Cardiac fibroblast (primary cell): ENCODE data around the gene PLSCR4.

ENCODE experiments used
- DNase-seq, 2 donors: peaks; one replicate each; pipeline versions ENCODE4 v3.0.0 to v3.0.0-alpha.2; 2010; ENCODE audit warnings: low read depth in 2 of 2
- H3K4me3 ChIP-seq, 2 donors: replicated peaks in 1 of 2; 1 replicate in 1 of 2; 2 replicates in 1 of 2; pipeline ENCODE4 v1.5.1; 2011; ENCODE audit warnings: low read depth in 2 of 2, low read length in 2 of 2, mild to moderate bottlenecking in 2 of 2, moderate library complexity in 1 of 2
- CTCF ChIP-seq: IDR thresholded peaks from one replicate; pipeline ENCODE4 v1.5.1; 2011; ENCODE audit warnings: low read depth, mild to moderate bottlenecking, low read length, inconsistent platforms

Gene PLSCR4

GRCh38 chr3:146156666-146157314 lies 94.1 kb downstream of the PLSCR4 start:
- TF ChIP-seq CTCF, result no peak
- peak overlapping the region in 1 of 2 donors; percentile 67 for H3K4me3 ChIP-seq
- DNase-seq, result no peak

- peak in 1 of 2 donors; percentile 45 for DNase-seq
- no peak for TF ChIP-seq CTCF
- peak overlapping the region in 1 of 2 donors; percentile 67 for H3K4me3 ChIP-seq
Observed at GRCh38 chr3:146156095-146156494, 94.8 kb downstream of the PLSCR4 start.

GRCh38 chr3:146154995-146155394 lies 95.9 kb downstream of the PLSCR4 start:
- no peak for TF ChIP-seq CTCF
- no peak for DNase-seq
- H3K4me3 ChIP-seq, result no peak overlapping the region

GRCh38 chr3:146154316-146154715 lies 96.6 kb downstream of the PLSCR4 start:
- no peak for DNase-seq
- no peak for TF ChIP-seq CTCF
- no peak overlapping the region for H3K4me3 ChIP-seq

- TF ChIP-seq CTCF, result no peak
- no peak overlapping the region for H3K4me3 ChIP-seq
- no peak for DNase-seq
Observed at GRCh38 chr3:146153429-146153828, 97.5 kb downstream of the PLSCR4 start.

- no peak for TF ChIP-seq CTCF
- no peak overlapping the region for H3K4me3 ChIP-seq
- no peak for DNase-seq
Observed at GRCh38 chr3:146152834-146153233, 98.1 kb downstream of the PLSCR4 start.

GRCh38 chr3:146148468-146148931 lies 102.4 kb downstream of the PLSCR4 start:
- peak; percentile 22 for TF ChIP-seq CTCF
- peak; percentile 60 to 71 for DNase-seq
- no peak overlapping the region for H3K4me3 ChIP-seq
